Activated naive CD4-positive, alpha-beta T cell (primary cell): ENCODE measurements around the gene SLC13A2.
A peak's percentile ranks its signal among the peaks of the same experiment; 100 is the strongest.

ENCODE experiments used
- DNase-seq, 4 experiments: peaks; one replicate each; lab custom pipeline; 2025; lab: John Stamatoyannopoulos, UW

Gene SLC13A2

DNA sequence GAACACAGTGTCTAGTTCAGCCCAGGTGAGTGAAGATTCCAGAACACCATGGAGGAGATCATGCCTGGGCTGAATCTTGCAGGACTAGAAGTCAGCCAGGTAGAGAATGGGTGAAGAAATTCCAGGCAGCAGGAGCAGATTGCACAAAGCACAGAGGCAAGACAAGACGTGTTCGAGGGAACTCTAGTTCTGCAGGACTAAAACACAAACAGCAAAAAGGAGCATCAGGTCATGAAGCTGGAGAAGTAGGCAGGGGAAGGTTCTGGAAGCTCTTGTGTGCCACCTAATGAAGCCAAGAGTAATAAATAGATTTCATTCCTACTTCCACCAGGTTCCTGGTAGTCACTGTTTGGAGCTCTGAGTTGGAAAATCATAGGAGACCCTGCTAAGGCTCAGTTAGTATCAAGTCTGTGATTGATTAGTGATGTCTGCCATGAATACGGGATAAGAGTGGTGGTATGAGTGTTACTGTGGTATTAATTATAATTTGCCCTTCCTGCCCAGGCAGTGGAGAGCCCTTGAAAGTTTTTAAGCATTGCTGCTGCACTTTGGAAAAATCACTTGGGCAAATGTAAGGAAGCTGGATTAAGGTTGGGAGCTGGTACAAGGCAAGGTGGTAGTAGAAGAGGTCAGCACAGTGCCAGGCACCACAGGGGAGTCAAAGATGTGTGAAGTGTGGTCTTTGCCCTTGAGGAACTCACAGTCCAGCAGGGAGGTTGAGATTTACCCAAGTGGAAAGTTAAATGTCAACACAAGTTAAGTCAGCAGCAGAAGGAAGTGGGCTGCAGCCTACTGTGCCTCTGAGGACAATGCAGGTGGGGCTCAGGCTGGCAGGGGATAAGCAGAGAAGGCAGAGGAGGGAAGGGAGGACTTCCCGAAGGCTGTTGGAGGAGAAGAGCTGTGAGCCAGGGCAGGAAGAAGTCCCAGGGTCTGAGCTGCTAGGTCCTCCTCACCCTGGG is 19.2 kb downstream of the SLC13A2 start:
- no peak for DNase-seq

DNA sequence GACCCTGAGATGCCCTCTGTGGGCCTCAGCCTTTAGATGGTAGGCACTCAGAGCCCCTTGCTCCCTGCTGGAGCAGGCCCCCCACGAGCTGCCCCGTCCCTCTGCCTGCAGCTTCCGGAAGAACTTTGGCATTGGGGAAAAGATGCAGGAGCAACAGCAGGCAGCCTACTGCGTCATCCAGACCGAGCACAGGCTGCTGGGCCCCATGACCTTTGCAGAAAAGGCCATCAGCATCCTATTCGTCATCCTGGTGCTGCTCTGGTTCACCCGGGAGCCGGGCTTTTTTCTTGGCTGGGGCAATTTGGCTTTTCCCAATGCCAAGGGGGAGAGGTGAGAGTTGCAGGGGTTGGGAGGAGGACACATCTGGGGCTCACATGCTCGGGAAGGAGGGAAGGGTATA is 20.0 kb downstream of the SLC13A2 start:
- no peak for DNase-seq

DNA sequence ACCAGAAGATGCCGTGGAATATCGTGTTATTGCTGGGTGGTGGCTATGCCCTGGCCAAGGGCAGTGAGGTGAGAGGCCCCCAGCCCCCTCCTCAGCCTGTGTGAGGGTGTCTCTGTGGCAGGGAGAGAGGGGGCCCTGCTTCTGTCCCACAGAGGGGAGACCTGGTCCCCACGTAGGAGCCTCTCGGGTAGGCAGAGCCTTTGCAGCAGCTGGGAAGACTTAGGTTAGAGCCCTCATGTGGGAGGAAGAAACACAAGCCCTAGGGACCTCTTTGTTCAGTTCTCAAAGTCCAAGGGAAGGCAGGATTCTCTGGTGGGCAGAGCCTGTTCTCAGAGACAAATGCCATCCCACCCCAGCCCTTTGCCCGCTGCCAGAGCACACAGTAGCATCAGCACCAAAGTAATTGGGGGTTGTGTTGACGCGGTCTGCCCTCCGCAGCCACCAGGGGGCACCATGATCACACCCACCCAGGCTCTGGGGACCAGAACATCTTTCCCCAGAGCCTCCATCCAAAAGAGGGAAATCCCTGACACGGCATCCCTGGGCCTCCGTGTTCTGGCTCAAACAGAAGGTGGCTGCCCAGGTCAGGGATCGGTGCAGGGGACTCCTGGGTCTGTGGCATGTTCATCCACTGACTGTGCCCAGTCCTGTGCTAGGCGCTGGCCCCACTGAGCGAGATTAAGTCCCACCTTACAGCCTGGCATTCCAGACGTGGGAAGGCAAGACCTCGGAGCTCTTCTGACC is 21.2 kb downstream of the SLC13A2 start:
- DNase-seq = peak; percentile 52 to 77 (median 70)

DNA sequence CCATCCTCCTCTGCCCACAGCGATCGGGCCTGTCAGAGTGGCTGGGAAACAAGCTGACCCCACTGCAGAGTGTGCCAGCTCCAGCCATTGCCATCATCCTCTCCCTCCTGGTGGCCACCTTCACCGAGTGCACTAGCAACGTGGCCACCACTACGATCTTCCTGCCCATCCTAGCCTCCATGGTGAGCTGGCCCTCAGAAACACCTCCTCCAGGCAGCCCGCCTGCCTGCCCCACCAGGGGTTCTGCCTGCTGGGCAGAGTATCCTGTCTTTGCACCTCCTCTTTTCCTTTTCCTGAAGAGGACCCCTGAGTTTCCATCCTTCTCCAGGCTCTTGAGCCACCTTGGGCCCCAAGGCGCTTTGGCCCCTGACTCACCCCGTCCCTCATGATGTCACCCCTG is 22.2 kb downstream of the SLC13A2 start:
- DNase-seq = no peak

DNA sequence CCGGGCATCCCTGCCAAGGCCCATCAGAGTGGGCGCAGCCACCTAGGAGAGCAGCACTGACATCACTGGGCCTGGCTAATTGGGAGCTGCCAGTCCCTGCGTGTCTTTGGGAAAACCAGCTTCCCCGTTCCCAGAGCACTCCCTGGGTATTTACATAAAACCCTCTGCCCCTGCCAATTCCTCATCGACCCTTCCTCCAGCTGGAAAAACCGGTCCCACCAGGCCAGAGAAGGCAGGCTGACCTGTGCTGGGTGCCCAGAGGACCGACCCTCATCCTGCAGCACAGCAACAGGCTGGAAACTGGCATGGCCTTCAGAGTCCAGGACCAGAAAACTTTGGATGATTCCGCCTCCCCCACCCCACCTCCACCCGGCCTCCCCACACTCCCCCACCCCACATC is 24.5 kb downstream of the SLC13A2 start:
- DNase-seq = no peak

DNA sequence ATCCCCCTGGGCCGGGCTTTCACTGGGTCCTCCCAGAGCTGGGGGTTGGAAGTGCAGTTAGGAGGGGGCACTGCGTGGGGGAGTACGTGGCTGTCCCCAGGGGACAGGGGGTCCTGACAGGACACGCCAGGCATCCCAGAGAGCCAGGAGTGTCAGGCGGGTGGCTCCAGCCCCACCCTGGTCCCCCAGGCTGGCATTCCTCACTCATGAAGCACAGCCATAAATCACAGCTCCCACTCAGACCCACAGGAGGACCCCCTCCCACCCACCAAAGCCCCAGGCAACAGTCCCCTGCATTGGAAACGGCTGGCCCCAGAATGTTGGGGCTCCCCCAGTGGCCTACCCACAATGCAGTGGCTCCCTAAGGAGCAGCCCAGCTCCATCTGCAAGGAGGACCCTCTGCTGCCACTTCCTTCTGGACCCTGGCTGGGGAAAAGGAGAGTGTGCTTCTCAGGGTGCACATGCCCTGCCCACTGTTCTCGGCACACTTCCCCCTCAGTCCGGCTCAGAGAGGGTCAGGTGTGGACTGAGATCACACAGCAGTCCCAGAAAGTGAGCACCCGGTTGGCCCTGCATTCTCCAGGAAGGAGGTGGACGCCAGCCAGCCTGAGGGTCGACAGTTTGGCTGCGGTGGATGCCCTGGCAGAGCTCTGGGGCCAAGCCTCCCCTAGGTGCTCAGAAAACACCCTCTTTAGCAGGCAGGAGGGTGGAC is 25.4 kb downstream of the SLC13A2 start:
- DNase-seq = no peak

DNA sequence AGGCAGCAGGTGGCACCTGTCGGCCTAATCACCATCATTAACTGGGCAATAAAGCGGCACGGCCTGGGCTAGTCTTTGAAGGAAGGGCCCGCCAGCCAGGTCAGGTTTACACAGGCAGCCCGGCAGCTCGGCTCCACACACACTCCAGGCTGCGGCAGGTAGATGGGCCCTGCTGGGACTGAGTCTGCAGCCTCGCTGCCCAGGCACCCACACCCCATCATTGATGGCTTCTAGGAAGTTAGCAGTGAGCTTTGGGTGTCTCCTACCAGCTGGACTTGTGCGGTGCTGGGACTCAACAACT is 25.9 kb downstream of the SLC13A2 start:
- DNase-seq = no peak

DNA sequence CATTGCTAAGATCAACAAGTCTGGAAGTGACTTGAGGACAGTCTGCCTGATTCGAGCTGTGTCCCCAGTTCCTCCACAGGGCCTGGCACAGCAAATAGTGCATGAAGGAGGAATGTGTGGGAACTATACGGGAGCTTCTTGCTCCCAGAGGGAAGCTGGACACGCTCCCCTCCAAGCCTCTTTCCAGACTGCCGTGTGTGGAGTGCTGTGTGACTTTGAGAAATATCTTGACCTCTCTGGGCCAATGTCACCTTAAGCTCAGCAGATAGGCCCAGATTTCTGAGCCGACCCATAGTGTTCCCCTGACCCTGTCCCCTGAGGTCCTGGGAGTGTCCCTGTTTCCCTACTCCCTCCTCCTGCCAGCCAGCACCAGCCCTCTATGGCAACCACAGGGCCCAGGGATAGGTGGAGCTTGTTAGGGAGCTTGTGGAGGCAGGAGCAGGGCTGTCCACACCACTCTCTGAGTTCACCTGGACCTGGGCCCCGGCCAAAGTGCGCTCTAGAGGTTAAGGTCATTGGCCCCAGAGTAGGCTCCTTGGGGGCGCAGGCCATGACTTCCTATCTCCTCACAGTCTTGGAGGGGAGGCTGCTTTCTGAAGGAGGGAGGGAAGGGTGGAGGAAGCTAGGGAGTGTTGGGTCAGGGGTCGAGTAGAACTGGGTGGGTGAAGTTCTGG is 26.4 kb downstream of the SLC13A2 start:
- DNase-seq = no peak

DNA sequence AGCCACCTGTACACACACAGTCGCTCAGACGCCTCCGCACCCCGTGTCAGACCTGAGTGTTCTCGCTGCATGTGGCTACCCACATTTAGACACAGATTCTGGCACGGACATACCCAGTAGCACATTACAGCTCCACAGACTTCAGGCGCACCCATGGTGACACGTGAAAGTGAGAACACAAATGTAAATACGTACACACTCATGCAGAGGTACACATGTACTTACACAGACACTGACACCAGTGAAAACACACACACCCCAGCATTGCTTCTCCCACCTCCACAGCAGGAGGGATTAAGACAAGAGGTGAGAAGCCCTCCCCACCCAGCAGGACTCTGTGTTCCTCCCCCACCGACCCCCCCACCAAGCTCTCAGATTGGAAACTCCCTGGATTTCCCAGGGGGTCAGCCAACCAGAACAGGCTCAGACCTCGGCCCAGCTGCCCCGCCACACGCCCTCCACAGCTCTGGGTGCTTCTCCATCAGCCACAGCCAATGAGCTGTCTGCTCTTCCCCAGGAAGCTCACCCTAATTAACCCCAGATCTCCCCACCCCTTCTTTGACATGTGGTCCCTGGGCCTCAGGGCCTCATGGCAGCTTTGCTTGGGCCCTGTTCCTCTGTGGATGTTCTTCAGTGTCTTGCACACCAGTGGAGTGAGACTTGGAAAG is 27.4 kb downstream of the SLC13A2 start:
- DNase-seq = no peak

DNA sequence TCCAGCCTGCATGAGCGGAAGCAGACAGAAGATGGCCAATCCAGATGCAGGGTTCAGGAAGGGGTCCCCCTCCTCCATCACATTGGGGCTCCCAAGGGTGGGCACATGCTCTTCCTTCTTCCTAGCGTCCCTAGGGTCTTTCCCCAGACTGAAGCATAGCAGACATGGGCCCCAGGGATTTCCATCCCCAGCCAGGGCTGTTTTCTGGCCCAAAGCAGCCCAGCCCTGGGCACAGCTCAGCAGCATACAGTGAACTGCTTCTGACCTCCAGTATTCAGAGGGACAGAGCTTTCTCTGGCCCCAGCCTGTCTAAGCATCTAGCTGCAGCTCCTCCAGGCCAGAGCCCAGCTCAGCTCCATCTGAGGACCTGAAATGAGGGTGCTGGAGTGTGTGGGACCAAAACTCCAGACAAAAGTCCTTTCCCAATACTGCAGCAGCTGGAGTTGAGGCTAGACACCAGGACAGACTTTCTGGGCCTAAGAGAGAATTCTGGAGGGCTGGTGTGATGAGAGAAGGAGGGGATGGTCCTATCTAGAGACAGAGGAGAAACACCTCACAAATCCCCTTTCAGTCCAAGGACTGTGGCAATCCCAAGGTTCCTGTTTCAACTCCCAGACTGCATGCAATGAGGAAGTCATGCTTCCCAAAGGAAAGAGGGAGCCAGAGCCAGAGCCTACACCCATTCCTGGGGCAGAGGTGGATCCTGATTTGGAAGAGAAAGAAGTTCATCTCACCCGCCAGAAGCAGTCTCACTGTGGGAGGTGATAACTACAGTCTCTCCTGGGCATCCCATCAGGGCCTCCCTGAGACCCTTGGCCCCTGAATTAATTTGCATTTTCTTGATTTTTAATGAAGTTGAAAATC is 28.2 kb downstream of the SLC13A2 start:
- DNase-seq = no peak

DNA sequence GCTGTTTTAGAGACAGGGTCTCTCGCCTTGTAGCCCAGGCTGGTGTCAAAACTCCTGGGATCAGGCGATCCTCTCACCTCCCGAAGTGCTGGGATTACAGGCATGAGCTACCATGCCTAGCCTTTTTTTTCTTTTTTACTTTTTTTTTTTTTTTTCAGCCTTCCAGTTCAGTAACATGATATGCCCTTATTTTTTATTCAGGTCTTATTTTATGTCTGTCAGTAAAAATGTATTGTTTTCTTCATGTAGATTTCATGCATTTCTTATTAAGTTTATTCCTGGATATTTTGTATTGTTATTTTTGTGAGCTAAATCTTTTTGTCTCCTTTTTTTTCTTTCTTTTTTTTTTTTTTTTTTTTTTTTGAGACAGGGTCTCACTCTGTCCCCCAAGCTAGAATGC is 30.0 kb downstream of the SLC13A2 start:
- no peak for DNase-seq

DNA sequence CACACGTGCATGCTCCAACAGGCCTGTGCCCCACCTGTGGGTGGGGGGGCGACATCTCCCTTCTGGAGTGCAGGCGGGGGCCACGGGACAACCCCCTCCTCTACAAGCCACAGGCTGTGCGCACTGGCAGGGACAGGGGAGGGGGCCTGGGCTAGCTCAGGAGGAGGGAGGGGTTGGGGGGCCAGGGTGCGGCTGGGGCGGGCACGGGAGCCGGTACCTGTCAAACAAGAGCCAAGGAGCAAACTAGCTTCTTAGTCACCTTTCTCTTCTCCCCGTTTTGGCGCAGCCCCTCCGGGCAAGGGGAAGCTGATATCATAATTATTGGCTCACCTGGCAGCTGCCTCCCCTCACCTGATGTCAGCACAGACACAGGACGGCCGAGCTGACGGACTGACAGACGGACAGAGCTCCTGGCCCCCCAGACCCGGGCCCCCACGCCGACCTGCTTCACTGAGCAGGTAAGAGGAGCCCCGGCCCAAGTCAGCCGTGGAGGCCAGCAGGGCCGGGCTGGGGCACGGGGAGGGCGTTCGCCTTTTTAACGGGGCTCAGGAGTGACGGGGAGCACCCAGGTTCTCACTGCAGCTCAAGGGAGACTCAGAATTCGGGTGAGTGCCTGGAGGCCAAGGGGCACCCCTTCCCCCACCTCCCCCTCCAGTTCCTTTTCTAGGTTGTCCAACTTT is 32.7 kb downstream of the SLC13A2 start, which contains the start of gene FOXN1:
Gene FOXN1, plus strand, starts transcription at position 363 of the 680 bp plus-strand sequence. CDS start 17,622 bp downstream, outside the sequence.
- DNase-seq = no peak

DNA sequence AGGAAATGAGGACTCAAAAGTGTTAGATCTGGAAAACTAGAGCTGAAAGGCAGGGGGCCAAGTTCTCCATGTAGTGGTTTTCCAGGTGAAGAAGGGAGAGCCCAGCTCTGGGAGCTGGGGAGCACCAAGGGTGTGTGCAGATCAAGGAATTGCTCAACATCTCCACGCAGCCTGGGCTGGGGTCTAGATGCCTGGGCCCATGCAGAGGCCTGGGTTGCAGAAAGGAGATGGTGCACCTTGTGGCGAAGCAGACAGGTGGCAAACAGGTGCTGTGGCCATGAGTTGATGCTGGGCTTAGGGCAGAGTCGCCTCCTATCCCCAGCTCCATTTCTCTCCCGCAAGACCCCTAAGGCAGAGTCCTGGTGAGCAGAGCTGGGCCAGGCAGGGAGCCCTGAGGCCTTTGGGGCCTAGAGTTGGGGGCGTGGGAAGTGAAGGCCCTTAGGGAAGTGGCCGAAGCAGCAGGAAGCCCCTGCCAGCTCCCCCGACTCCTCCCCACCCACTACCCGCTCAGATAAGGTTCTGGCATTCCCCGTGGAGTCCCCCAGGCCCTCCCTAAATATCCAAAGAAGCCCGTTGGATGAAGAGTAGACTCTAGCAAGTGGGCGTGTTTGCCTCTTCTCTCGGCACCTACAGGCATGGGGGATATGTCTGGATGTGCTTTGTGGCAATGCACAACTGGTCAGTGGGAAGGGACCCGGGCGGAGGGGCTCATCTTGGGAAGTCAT is 33.5 kb downstream of the SLC13A2 start:
- DNase-seq = no peak

DNA sequence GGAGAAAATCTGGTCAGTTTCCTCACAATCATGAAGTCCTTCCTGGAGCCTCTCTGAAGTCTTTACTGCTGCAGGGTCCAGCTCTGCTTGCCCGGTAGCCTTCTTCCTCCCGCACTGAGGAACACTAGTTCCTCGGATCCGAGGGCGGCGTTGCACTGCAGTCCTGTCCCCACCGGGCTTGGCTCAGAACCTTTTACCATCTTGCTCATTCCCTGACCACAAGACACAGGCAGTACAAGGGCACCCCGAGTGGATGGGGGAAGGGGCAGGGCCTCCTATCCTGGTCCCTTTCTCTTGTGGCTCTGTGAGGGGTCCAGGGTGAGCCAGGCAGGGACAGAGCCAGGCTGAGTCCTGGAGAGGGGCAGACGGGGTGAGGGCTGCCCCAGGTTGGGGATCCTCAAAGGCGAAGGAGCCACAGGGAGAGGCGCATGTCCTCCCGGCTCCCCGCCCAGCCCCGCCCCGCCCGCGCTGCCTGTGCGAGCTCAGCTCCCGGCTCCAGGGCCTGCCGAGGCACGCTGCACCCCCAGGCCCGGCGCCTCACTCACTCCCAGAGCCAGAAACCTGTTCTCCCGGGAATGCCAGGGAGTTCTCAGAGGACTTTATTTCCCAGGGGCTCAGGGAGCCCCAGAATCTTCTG is 34.2 kb downstream of the SLC13A2 start:
- DNase-seq = no peak

DNA sequence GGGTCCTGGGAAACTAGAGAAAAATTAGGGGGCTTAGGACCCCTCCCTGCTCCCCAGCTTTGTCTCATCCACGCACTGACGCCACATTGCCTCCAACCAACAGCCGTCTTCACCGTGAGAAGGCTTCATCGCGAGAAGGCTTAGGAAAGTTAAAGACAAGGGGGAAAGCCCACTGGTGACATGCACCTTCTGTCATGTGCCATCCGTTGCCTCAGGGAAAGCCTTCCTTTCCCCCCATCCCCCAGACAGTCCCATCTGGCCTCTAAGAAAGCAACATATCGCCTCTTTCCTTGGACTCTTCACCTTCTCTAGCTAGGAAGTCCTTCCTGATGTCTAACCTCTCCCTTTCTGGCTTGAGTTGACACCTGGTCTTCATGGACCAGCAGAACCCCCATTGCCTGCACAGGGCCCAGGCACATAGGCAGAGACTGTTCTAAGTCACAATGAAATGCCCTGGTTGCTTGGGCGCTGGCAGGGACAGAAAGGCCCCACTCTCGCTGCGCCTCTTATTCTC is 34.8 kb downstream of the SLC13A2 start:
- no peak for DNase-seq

DNA sequence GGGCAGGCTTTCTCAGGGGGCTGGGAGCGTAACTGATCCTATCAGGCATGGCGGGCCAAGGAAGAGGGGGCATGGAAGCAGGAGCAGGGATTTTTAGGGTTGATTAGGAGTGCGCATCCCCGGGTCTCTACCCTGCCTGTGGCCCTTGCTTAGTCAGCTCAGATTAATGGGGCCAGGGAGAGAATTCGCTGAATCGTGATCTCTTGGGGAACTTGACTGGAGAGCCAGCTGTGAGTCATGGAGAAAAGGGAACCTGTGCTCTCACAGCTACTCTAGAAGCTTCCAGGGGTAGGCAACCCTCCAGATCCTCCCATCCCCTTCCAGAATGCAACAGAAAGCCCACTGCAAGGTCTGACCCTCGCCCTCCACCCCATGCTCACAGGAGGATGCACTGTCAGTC is 36.3 kb downstream of the SLC13A2 start:
- no peak for DNase-seq

DNA sequence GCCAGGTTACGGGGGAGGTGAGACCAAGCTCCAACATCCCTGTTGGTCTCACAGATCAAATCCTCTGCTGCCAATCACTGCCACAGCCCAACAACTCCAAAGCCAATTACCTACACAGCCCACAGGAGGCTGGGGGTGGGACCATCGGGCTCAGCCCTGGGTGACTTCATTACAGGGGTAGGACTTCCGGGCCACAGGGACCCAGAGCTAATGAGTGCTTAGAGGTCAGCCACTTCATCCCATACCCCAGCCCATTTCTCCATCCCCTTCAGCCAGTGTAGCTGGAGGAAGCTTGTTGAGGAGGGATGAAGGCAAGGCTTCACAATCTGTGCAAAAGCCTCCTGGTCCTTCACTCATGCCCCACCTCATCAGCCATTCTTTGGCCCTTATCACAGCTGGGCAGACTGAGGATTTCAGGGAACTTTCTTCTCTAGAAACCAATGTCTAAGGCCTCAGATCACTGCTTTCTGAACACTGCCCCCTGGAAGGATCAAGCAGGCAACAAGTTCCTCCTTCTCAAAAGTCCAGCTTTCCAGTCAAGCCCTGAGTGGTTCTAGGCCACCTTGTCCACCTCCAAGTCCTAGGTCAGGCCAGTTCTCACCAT is 38.5 kb downstream of the SLC13A2 start:
- no peak for DNase-seq

DNA sequence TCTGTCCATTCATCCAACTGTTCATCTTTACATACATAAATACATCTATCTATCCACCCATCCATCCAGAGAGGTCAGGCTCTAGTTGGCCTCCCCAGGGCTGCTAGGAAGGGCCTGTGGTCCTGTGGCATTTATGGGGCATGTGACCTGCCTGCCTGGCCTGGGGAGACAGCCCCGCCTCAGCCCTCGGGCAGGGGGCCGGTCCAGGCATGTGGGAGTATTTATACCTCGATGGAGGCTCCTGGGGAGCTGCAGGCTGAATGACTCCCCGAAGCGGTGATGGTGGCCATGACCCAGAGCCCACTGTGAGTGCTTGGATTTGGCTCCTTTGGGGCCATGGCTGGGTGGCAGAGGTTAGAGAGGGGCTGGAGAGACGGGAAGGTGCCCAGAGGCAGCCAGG is 40.0 kb downstream of the SLC13A2 start:
- DNase-seq = no peak
